H54 (cell line): ENCODE data around the gene PRKG1.
"Not testable (repeated sequence)": the region's sequence is repeated elsewhere in the genome, so short reads cannot be mapped to it uniquely, and the experiment has no call there.

Experiments
- DNase-seq: peaks from one replicate; pipeline ENCODE4 v3.0.0; 2011; ENCODE audit warnings: low spot score, mixed read lengths; ENCODE audit not compliant: insufficient read length
- FAIRE-seq: peaks from 3 replicates; lab custom pipeline; 2011; peaks lifted over from hg19 to GRCh38; lab: Jason Lieb, UNC
- POLR2A ChIP-seq: IDR thresholded peaks from 2 replicates; pipeline ENCODE4 v1.6.1; 2011; ENCODE audit warnings: low read depth, mild to moderate bottlenecking, low read length

PRKG1 gene

DNA sequence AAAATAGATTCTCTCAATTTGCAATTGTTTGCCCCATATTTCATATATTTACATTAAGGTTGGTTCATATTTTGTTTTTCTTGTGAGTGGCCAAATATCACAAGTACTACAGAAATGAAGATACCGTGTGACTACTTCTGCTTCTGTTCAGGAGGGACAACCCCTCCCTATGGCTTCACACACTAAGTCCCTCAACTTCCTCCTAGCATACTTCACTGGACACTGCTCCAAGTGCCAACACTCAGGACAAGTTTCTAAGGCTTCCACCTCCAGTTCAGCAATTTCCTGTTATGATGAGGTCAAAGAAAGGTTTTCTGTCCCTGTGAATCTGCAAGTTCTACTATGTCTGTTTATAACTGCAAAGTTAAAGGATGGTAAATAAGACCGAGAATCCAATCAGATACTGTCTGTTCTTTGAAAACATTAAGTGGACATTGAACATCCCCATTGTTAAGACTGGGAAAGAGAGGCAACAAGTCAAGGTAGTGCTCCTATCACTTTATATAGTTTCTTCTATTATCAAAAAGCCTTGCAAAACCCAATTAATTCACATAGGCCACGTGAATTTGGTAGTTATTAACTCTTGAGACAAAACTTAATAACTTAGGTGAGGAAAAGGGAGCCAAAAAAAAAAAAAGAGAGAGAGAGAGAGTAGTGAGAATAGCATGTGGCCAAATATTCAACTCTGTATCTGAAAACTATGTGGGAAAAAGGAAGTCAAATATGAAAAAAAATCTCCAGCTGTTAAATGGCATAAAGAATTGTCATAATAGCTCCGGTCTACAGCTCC is 1158.5 kb downstream of the PRKG1 start:
- no peak for TF ChIP-seq POLR2A
- FAIRE-seq (peak; percentile 90), DNase-seq (no peak)

DNA sequence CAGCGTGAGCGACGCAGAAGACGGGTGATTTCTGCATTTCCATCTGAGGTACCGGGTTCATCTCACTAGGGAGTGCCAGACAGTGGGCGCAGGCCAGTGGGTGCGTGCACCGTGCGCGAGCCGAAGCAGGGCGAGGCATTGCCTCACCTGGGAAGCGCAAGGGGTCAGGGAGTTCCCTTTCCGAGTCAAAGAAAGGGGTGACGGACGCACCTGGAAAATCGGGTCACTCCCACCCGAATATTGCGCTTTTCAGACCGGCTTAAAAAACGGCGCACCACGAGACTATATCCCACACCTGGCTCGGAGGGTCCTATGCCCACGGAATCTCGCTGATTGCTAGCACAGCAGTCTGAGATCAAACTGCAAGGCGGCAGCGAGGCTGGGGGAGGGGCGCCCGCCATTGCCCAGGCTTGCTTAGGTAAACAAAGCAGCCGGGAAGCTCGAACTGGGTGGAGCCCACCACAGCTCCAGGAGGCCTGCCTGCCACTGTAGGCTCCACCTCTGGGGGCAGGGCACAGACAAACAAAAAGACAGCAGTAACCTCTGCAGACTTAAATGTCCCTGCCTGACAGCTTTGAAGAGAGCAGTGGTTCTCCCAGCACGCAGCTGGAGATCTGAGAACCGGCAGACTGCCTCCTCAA is 1159.2 kb downstream of the PRKG1 start:
- DNase-seq, FAIRE-seq: not testable (repeated sequence)

DNA sequence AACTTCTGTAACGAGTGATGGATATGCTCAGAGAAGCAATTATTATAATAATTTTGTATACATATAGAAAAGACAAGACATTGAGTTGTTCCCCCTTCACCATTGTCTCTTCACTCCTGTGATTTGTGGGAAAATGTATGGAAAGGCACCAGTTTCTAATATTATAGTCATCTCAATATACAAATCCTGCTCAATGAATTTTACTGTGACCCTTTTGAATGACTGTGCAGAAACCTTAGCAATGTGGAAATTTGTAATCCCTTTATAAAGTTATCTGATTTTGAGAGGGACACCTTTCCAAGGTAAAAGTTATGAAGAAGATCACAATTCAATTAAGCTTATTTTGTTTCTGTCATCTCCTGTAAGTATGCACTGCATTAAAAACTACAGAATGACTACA is 1165.5 kb downstream of the PRKG1 start:
- no peak for FAIRE-seq
- no peak for DNase-seq
- TF ChIP-seq POLR2A, result no peak

DNA sequence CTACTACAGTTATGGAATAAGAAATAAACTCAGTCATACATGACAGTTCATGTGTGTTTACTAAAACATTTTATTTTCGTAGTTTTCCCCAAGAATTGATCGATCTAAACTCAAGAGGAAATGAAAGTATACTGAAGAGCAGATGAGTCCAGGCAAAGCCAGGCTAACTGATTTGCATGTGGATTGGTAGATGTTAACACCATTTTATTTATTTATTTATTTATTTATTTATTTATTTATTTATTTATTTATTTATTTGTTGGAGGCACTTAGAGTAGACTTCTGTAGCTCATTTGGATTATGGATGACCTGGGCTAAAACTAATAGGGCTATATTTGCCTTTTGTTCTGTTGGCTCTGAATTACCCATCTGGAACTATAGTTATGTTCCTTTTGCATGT is 1171.3 kb downstream of the PRKG1 start:
- no peak for TF ChIP-seq POLR2A
- DNase-seq (no peak), FAIRE-seq (peak; percentile 45)

DNA sequence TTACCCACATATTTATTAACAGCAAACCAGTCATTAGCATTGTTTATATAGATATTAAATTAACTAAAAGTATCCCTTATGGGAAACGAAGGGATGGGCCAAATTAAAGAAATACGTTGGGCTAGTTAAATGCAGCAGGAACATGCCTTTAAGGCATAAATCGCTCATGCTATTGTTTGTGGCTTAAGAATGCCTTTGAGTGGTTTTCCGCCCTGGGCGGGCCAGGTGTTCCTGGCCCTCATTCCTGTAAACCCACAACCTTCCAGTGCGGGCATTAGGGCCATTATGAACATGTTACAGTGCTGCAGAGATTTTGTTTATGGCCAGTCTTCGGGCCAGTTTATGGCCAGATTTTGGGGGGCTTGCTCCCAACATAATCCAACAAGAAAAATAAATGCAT is 1173.6 kb downstream of the PRKG1 start:
- FAIRE-seq, result not testable (repeated sequence)

DNA sequence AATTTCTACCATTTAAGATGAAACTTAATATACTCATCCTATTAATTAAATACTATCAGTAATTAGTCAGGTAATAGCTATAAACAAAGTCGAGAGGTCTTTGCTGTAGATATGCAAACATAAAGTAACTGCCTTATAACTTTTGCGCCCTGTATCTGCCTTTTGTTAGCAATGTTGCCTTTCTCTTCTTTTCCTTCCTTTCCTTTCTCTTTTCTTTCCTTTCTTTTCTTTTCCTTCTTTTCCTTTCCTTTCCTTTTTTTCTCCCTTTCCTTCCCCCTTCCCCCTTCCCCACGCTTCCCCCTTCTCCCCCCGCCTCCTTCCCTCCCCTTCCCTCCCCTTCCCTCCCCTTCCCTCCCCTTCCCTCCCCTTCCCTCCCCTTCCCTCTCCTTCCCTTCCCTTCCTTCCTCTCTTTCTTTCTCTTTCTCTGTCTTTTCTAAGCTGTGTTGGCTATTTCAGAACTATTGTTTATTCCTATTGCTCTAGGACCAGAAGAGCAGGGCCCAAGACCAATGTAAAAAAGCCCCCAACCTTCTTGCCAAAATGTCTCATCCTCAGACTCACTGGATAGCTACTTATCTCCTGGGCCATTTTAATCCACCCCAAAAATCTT is 1174.5 kb downstream of the PRKG1 start:
- DNase-seq, result no peak
- no peak for TF ChIP-seq POLR2A
- FAIRE-seq, result no peak

More for the DNA sequence above, 1173.6 kb downstream of the PRKG1 start:
- DNase-seq, result not testable (repeated sequence)

DNA sequence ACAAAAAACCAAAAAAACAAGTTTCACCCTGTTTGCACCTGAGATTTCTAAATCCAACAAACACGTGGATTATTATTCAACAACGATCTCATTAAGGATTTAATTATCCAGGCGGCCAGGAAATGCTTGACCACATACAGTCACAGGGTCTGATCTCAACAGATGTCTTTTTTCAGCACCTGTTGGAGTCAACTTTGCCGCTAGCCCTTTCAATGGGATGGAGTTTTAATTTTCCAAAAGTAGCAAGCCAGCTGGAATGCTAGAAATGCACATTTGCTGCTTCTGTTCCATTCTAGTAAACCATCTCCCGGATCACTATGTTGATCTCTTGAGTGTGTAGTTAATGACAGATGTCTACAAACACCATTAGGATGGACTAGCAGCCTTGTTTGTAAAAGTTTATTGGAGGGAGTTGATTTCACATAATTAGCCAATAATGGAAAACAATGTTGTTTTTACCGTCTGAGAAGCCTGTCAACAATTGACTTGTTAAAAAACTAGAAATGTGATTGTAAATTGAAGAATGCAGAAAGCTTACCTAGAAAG is 1175.6 kb downstream of the PRKG1 start:
- no peak for TF ChIP-seq POLR2A
- FAIRE-seq (no peak), DNase-seq (no peak)

DNA sequence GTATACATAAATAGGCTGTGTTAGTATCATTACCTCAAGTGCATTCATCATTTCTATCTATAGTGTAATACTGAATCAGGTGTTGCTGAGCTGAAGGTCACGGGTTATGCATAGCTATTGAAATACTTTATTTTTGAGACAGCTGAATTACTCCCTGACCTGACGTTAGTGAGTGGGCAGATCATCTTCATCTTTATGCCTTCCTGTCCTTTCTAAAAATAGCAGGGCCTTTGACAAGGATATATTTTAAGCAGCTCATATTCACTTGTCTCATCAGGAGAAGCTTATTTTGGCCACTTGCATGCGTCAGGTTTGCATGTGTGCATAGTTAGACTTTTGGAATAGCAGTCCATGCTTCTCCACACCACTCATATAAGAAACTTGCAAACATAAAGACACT is 1176.2 kb downstream of the PRKG1 start:
- FAIRE-seq (no peak), DNase-seq (no peak)
- TF ChIP-seq POLR2A, result no peak

DNA sequence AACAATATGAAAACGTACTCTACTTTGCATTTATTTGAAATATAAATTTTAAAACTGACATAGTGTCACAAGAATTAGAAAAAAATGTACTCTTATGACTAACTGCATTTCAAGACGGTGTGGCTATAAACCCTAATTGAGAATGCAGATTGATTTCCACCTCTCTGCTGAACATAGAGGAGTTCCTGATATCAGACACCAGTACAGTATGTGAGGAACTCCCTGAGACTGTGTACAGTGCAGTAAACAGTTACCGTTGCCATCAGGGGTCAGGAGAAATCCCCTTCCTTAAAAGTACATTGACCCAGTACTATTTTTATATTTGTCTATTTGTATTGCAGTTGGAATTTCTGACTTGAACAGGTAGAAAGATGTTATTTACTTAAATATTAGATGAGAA is 1178.0 kb downstream of the PRKG1 start:
- FAIRE-seq (no peak), DNase-seq (no peak)
- TF ChIP-seq POLR2A, result no peak

DNA sequence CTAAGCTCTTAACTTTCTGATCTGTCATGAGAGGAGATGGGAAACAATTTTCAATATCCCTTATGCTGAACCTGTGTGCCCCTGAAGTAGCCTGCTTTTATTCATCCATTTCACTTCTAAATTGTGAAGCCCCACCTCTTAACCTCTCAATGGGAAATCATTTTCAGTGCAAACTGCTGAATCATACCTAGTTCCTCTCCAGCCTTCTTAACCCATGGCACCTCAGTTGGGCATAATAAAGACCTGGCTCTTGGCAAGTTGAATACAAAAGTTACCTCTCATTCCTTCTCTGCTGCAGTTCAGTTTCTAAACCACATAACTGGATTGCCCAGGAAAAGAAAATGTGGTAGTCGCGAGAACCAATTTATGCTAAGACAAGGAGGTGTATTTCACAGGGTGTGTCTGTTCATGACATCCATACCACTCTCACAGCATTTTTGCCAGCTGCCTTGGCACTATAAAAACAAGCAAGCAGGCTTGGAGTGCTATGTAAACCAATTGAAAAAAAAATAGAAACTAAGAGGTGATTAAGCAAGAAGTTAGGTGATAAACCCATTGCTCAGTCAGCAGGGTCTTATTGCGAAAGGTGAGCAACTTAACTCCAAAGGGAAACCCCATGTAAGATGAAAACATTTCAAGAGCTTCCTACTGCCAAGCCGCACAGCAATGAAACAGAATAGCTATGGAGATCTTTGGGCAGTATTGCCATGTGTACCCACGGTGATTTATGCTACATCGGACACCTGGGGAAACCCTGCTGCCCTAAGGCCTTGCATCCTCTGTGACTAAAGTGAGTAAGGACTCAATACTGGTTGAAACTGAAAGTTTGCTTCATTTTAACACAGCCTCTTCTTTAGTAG is 1182.8 kb downstream of the PRKG1 start:
- TF ChIP-seq POLR2A, result no peak
- FAIRE-seq, result peak; percentile 78
- no peak for DNase-seq

DNA sequence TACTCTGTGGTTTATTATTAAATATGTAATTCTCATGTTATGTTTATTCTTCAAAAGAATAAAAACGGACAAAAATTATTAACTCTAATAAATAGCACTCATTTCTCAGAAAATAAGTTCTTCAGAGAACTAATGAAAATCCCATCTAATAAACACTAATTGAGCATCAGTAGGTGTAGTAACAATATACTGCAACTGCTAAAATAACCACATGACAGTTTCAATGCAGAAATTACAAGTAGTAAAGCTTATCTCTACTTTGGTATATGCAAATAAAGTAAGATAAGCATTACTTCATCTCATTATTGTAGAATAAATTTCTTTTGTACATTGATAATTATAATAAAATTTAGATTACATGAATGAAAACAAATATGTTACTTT is 1183.4 kb downstream of the PRKG1 start:
- TF ChIP-seq POLR2A, result no peak
- DNase-seq (no peak), FAIRE-seq (no peak)

DNA sequence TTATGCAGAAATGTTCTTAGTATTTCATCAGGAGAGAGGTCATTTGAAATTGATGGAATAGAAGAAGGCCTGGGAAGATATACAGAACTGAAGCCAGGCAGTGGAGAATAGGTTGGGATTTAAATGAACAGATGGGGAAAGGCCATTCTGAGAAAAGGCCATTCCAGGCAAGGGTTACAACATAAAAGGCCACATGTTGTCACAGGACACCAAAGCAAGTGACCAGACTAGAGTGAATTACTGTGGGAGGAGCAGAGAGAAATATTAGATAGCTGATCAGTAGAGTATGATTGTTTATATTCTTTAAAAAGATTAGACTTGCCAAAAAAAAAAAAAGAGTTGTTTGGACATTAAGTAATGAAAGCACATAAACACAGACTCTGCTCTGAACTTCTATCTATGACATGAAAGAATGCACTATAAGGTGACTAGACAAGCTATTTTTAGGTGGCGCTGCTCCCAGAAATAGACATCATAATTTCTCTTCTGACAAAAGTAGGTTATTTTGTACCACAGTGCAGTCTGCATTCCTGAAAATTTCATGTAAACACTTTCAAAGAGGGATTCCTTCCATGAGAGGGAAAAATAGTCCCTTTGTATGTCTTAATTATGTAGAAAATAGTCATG is 1184.6 kb downstream of the PRKG1 start:
- FAIRE-seq (no peak), DNase-seq (no peak)
- no peak for TF ChIP-seq POLR2A

DNA sequence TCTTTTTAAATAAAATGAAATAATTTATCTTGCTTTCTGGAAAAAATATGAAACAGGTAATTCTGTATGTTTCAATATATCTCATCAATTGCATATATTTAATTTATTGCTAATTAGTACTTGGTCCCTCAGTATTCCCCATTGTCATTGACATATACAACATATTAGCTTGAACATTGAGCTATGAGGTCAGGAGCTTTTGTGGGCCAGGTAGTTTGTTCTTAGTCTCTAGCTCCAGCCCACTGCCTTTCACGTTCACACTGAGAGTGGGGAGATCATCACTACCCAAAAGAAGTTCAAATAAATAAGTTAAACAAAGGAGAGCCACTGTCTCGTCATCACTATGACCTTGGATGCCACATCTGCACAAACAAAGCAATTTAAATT is 1185.1 kb downstream of the PRKG1 start:
- no peak for DNase-seq
- TF ChIP-seq POLR2A, result no peak
- FAIRE-seq, result no peak
